Measurements from ENCODE around the gene ICA1. TPM values are rescaled to one million over a fixed set of nuclear protein-coding genes. Genes with fewer than 3 reads are reported as not detected.

ICA1 gene
- polyA plus RNA-seq, 2 of the 4 experiments (the other 2 are of a cell fraction), result 0.66 to 2.0 TPM

- TF ChIP-seq KDM1A (IDR thresholded peaks at IDR 0.05; ENCODE audit: low read depth) (no peak), HOXA7 (CRISPR knock-in tag; IDR thresholded peaks at IDR 0.05) (no peak), ATOH8 (CRISPR knock-in tag; IDR thresholded peaks at IDR 0.05; ENCODE audit: low read depth) (no peak), EP300 (IDR thresholded peaks at IDR 0.05) (no peak), PHF8 (IDR thresholded peaks at IDR 0.05; ENCODE audit: borderline replicate concordance, low read depth) (no peak), RCOR1 (IDR thresholded peaks at IDR 0.05; ENCODE audit: low read depth, low read length) (no peak), RNF2 (IDR thresholded peaks at IDR 0.05; ENCODE audit: borderline replicate concordance, low read depth) (no peak), REST (IDR thresholded peaks at IDR 0.05) (no peak)
- H3K27ac ChIP-seq, result no peak overlapping the region
- H3K9me3 ChIP-seq, result no peaks in the 10 kb centered on the region
- FAIRE-seq, result no peak
- no peak for ATAC-seq
- WGBS (ENCODE audit: missing lambda C conversion rate), result 39% methylated on average over 3 of the region's 3 CpGs
- ChIA-PET POLR2A (no interaction called here), CTCF (interaction anchor here (0.7 to 1.2 kb wide), 3 partner anchors 9 to 846 kb away, joined by 3 to 4 read pairs (median 3); no protein-coding TSS in a partner anchor)
- H3K4me3 ChIP-seq, result no peak overlapping the region
- no peak overlapping the region for H3K4me2 ChIP-seq
- no peaks in the 10 kb centered on the region for H3K4me1 ChIP-seq
- no peak for DNase-seq (ENCODE audit: low read depth in 1 of 2, low spot score in 1 of 2)
These were observed 34.7 kb downstream of the ICA1 start for GRCh38 chr7:8227261-8227660.

- Histone ChIP-seq H3K4me3 (no peak overlapping the region), H3K27ac (no peak overlapping the region), H3K9me3 (no peaks in the 10 kb centered on the region), H3K4me2 (no peak overlapping the region), H3K4me1 (no peaks in the 10 kb centered on the region)
- WGBS (ENCODE audit: missing lambda C conversion rate), result 47% methylated on average over 2 of the region's 2 CpGs
- DNase-seq (ENCODE audit: low read depth in 1 of 2, low spot score in 1 of 2), result no peak
- TF ChIP-seq BHLHE40 (IDR thresholded peaks at IDR 0.05; ENCODE audit: low read depth, low read length) (no peak), ZSCAN20 (CRISPR knock-in tag; IDR thresholded peaks at IDR 0.05) (no peak), ZC3H11A (IDR thresholded peaks at IDR 0.05) (no peak), E2F6 (IDR thresholded peaks at IDR 0.05; ENCODE audit: borderline replicate concordance, low read depth) (no peak), NFE2L2 (conservative IDR thresholded peaks at IDR 0.05; ENCODE audit: low read length) (no peak), CBX8 (IDR thresholded peaks at IDR 0.05) (no peak), FOSB (CRISPR knock-in tag; IDR thresholded peaks at IDR 0.05) (no peak), HMGXB4 (CRISPR knock-in tag; IDR thresholded peaks at IDR 0.05; ENCODE audit: borderline replicate concordance) (no peak), EP300 (IDR thresholded peaks at IDR 0.05) (no peak), EHMT2 (IDR thresholded peaks at IDR 0.05; ENCODE audit: low read depth) (no peak), HOXA7 (CRISPR knock-in tag; IDR thresholded peaks at IDR 0.05) (no peak), MAX (IDR thresholded peaks at IDR 0.05) (no peak), NPAS2 (CRISPR knock-in tag; IDR thresholded peaks at IDR 0.05; ENCODE audit: borderline replicate concordance) (no peak)
- POLR2A ChIA-PET, result no interaction called here
- ATAC-seq, result no peak
- CTCF ChIA-PET, result interaction anchor here (0.7 to 1.2 kb wide), 5 partner anchors 8 to 845 kb away, joined by 3 to 4 read pairs (median 3); no protein-coding TSS in a partner anchor
- no peak for FAIRE-seq
These were observed 35.5 kb downstream of the ICA1 start for GRCh38 chr7:8226501-8226900.
